Adrenal gland (tissue), 5 donors: ENCODE data around the gene LRP1.

Experiments used
- POLR2A ChIP-seq, 2 donors: fragments of 450-650 bp; IDR thresholded peaks; one replicate each; pipeline ENCODE4 v1.6.1; 2017; ENCODE audit warnings: antibody characterized with exemption in 2 of 2, mild to moderate bottlenecking in 2 of 2, moderate library complexity in 1 of 2
- TF ChIP-seq, protein P1 (sequence below), 6 experiments: fragments of 450-650 bp in 4 of 6; fragments of 200-600 bp in 2 of 6; sonication (generic) in 1 of 6; IDR thresholded peaks; 1 replicate in 5 of 6; 2 replicates in 1 of 6; pipeline versions ENCODE4 v1.5.1 to v1.8.0; 2016 to 2021; ENCODE audit warnings: antibody characterized with exemption in 6 of 6, mild to moderate bottlenecking in 2 of 6, moderate library complexity in 1 of 6
- donor health status: DM: no; HTN: no; CAD: no.

DNA sequence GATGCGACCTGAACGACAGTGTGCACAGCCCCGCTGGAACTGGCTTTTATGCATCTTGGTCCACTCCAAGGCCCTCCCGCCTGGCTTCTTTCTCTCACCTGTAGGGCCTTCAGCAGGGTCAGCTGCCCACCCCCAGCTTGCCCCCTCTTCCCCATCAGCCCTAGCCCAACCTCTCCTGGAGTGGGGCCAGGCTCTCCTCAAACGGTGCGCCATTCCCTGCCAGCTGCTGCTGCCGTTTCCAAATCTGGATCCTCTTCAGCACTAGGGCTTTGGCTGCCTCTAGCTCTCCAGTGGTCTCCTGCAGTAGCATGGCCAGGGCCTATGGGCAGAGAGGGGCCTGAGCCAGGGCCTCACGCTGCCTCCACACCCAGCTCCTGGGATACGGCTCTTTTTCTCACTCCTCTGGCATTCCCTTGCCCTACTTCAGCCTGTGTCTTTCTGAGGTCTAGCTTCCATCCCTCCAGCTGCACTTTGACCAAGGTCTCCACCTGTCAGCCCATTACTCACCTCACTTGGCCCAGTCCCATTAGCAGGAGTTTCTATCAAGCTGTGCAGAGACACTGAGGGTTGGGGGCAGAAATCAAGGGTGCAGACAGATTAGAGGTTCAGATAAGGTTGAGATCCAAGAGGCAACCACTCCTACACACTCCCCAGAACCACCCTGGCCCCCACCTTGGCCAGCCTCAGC lies 22.1 kb upstream of the LRP1 start:
- TF ChIP-seq, protein P1, sequence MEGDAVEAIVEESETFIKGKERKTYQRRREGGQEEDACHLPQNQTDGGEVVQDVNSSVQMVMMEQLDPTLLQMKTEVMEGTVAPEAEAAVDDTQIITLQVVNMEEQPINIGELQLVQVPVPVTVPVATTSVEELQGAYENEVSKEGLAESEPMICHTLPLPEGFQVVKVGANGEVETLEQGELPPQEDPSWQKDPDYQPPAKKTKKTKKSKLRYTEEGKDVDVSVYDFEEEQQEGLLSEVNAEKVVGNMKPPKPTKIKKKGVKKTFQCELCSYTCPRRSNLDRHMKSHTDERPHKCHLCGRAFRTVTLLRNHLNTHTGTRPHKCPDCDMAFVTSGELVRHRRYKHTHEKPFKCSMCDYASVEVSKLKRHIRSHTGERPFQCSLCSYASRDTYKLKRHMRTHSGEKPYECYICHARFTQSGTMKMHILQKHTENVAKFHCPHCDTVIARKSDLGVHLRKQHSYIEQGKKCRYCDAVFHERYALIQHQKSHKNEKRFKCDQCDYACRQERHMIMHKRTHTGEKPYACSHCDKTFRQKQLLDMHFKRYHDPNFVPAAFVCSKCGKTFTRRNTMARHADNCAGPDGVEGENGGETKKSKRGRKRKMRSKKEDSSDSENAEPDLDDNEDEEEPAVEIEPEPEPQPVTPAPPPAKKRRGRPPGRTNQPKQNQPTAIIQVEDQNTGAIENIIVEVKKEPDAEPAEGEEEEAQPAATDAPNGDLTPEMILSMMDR (IDR thresholded peaks at IDR 0.05), result no peak
- no peak for TF ChIP-seq POLR2A (IDR thresholded peaks at IDR 0.05)
